Erythroblast (primary cell): Measurements from ENCODE around the gene MATK.
"Not testable (repeated sequence)": the region's sequence is repeated elsewhere in the genome, so short reads cannot be mapped to it uniquely, and the experiment has no call there.

ENCODE experiments used
- DNase-seq, 2 experiments: peaks; one replicate each; lab custom pipeline; 2025; lab: John Stamatoyannopoulos, UW
- GATA1 ChIP-seq: IDR thresholded peaks from 2 replicates; pipeline ENCODE4 v1.6.1; 2011; ENCODE audit warnings: low read depth, mild to moderate bottlenecking, control low read depth, low read length, moderate library complexity
- POLR2A ChIP-seq: IDR thresholded peaks from 2 replicates; pipeline ENCODE4 v1.6.1; 2011; ENCODE audit warnings: mild to moderate bottlenecking, low read length

MATK gene

GRCh38 chr19:3768015-3768747 is 18.0 kb downstream of the MATK start:
- no peak for DNase-seq
- TF ChIP-seq GATA1 (no peak), POLR2A (no peak)

GRCh38 chr19:3767050-3767449 is 19.1 kb downstream of the MATK start:
- TF ChIP-seq POLR2A: no peak
- TF ChIP-seq GATA1: no peak
- no peak for DNase-seq

GRCh38 chr19:3766520-3766919 is 19.7 kb downstream of the MATK start:
- no peak for TF ChIP-seq GATA1
- TF ChIP-seq POLR2A: no peak
- no peak for DNase-seq

GRCh38 chr19:3765757-3766156 is 20.4 kb downstream of the MATK start:
- DNase-seq: not testable (repeated sequence)

- TF ChIP-seq GATA1: no peak
- TF ChIP-seq POLR2A: no peak
- DNase-seq: no peak
Measured at GRCh38 chr19:3765121-3765520, 21.1 kb downstream of the MATK start.

- TF ChIP-seq GATA1: no peak
- peak; percentile 94 for TF ChIP-seq POLR2A
- peak; percentile 99 to 100 for DNase-seq
Measured at GRCh38 chr19:3762501-3763459, 23.4 kb downstream of the MATK start, which contains the start of gene MRPL54. Gene MRPL54 (plus strand): TSS chr19:3762682. CDS start chr19:3762701, 19 bp downstream.

GRCh38 chr19:3762130-3762473 is 24.1 kb downstream of the MATK start:
- TF ChIP-seq GATA1 (no peak), POLR2A (no peak)
- DNase-seq: no peak

- peak; percentile 93 to 97 for DNase-seq
- TF ChIP-seq POLR2A (peak; percentile 53), GATA1 (no peak)
Measured at GRCh38 chr19:3761382-3762129, 24.6 kb downstream of the MATK start, which contains the start of gene APBA3. Gene APBA3 (minus strand): TSS chr19:3761692. CDS start chr19:3760264, 1,428 bp downstream.

- DNase-seq: peak in 1 of 2 experiments; percentile 46
- TF ChIP-seq POLR2A: no peak
- TF ChIP-seq GATA1: no peak
Measured at GRCh38 chr19:3760871-3761361, 25.3 kb downstream of the MATK start.

GRCh38 chr19:3759482-3760254 is 26.5 kb downstream of the MATK start:
- no peak for DNase-seq
- TF ChIP-seq GATA1 (no peak), POLR2A (no peak)

- not testable (repeated sequence) for DNase-seq
Measured at GRCh38 chr19:3758297-3758696, 27.9 kb downstream of the MATK start.

- DNase-seq: not testable (repeated sequence)
Measured at GRCh38 chr19:3757705-3758104, 28.5 kb downstream of the MATK start.
